Mesothelial cell of epicardium (in vitro differentiated cells): ENCODE measurements around the gene CHRM1. TPM values are rescaled to one million over a fixed set of nuclear protein-coding genes. Genes with fewer than 3 reads are reported as not detected.
A peak's percentile ranks its signal among the peaks of the same experiment; 100 is the strongest.

Source experiments
- DNase-seq, 2 experiments: peaks; one replicate each; pipeline ENCODE4 v3.0.0; 2021; ENCODE audit warnings: low spot score in 2 of 2; ENCODE audit not compliant: unreplicated experiment in 2 of 2
- H3K27ac Mint-ChIP-seq: 2 replicates; pipeline ENCODE4 v1.8.0; 2021; ENCODE audit warnings: mixed read lengths
- H3K27me3 Mint-ChIP-seq: 2 replicates; pipeline ENCODE4 v1.8.0; 2021; ENCODE audit warnings: low read depth, mixed read lengths
- H3K36me3 Mint-ChIP-seq: 2 replicates; pipeline ENCODE4 v1.8.0; 2021; ENCODE audit warnings: mixed read lengths
- H3K4me1 Mint-ChIP-seq: 2 replicates; pipeline ENCODE4 v1.8.0; 2021; ENCODE audit warnings: mixed read lengths
- H3K4me3 Mint-ChIP-seq: 2 replicates; pipeline ENCODE4 v1.8.0; 2021; ENCODE audit warnings: mild to moderate bottlenecking, moderate library complexity, mixed read lengths
- H3K9me3 Mint-ChIP-seq: 2 replicates; pipeline ENCODE4 v1.8.0; 2021; ENCODE audit warnings: mixed read lengths
- total RNA-seq: library from RNA; stranded (reverse); gene quantifications from 3 replicates; pipeline ENCODE4 v1.2.1, GENCODE V29; 2021
- TF ChIP-seq, protein P1 (sequence below): fragments of 200-600 bp; sonication (generic); IDR thresholded peaks from one replicate; pipeline ENCODE4 v1.5.0; 2021; ENCODE audit warnings: antibody characterized with exemption; ENCODE audit not compliant: unreplicated experiment

Gene CHRM1
- total RNA-seq, 1 donor from 2014 or later, result 0.09 TPM

GRCh38 chr11:62885137-62885750 lies 35.9 kb downstream of the CHRM1 start:
- peak overlapping the region; percentile 76 for H3K27ac Mint-ChIP-seq
- peaks cover 42% of the 10 kb centered on the region for H3K36me3 Mint-ChIP-seq
- H3K4me3 Mint-ChIP-seq, result peak overlapping the region; percentile 20
- no peak for DNase-seq
- TF ChIP-seq, protein P1, sequence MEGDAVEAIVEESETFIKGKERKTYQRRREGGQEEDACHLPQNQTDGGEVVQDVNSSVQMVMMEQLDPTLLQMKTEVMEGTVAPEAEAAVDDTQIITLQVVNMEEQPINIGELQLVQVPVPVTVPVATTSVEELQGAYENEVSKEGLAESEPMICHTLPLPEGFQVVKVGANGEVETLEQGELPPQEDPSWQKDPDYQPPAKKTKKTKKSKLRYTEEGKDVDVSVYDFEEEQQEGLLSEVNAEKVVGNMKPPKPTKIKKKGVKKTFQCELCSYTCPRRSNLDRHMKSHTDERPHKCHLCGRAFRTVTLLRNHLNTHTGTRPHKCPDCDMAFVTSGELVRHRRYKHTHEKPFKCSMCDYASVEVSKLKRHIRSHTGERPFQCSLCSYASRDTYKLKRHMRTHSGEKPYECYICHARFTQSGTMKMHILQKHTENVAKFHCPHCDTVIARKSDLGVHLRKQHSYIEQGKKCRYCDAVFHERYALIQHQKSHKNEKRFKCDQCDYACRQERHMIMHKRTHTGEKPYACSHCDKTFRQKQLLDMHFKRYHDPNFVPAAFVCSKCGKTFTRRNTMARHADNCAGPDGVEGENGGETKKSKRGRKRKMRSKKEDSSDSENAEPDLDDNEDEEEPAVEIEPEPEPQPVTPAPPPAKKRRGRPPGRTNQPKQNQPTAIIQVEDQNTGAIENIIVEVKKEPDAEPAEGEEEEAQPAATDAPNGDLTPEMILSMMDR, result no peak
- H3K9me3 Mint-ChIP-seq, result no peaks in the 10 kb centered on the region
- peaks cover 62% of the 10 kb centered on the region for H3K4me1 Mint-ChIP-seq
- no peaks in the 10 kb centered on the region for H3K27me3 Mint-ChIP-seq

- no peaks in the 10 kb centered on the region for H3K9me3 Mint-ChIP-seq
- peak overlapping the region; percentile 100 for H3K27ac Mint-ChIP-seq
- peaks cover 56% of the 10 kb centered on the region for H3K4me1 Mint-ChIP-seq
- TF ChIP-seq, protein P1, result no peak
- H3K36me3 Mint-ChIP-seq, result peaks cover 29% of the 10 kb centered on the region
- no peaks in the 10 kb centered on the region for H3K27me3 Mint-ChIP-seq
- peak overlapping the region; percentile 99 for H3K4me3 Mint-ChIP-seq
- DNase-seq, result no peak
Measured at GRCh38 chr11:62883673-62884072, 37.5 kb downstream of the CHRM1 start.

- H3K27me3 Mint-ChIP-seq, result no peaks in the 10 kb centered on the region
- peaks cover 55% of the 10 kb centered on the region for H3K4me1 Mint-ChIP-seq
- peaks cover 26% of the 10 kb centered on the region for H3K36me3 Mint-ChIP-seq
- TF ChIP-seq, protein P1, result no peak
- H3K27ac Mint-ChIP-seq, result peak overlapping the region; percentile 100
- DNase-seq, result no peak
- peak overlapping the region; percentile 99 for H3K4me3 Mint-ChIP-seq
- no peaks in the 10 kb centered on the region for H3K9me3 Mint-ChIP-seq
Measured at GRCh38 chr11:62882788-62883501, 38.2 kb downstream of the CHRM1 start.

GRCh38 chr11:62882431-62882749 lies 38.8 kb downstream of the CHRM1 start:
- Mint-ChIP-seq H3K36me3 (peaks cover 27% of the 10 kb centered on the region), H3K4me3 (peak overlapping the region; percentile 99), H3K9me3 (no peaks in the 10 kb centered on the region), H3K27me3 (no peaks in the 10 kb centered on the region), H3K4me1 (peaks cover 55% of the 10 kb centered on the region), H3K27ac (peak overlapping the region; percentile 100)
- TF ChIP-seq, protein P1, result no peak
- DNase-seq, result no peak

- Mint-ChIP-seq H3K9me3 (no peaks in the 10 kb centered on the region), H3K27ac (peak overlapping the region; percentile 100), H3K4me1 (peaks cover 51% of the 10 kb centered on the region), H3K36me3 (peaks cover 27% of the 10 kb centered on the region), H3K27me3 (no peaks in the 10 kb centered on the region), H3K4me3 (peak overlapping the region; percentile 99)
- peak; percentile 86 to 91 for DNase-seq
- TF ChIP-seq, protein P1, result no peak
Measured at GRCh38 chr11:62881579-62882430, 39.4 kb downstream of the CHRM1 start.
